VCaP (cell line): Measurements from ENCODE around the gene POT1.

ENCODE experiments used
- H3K27ac ChIP-seq: fragments of 450-650 bp; 2 replicates; pipeline ENCODE4 v1.5.1; 2017
- TF ChIP-seq, protein P1 (sequence below): fragments of 450-650 bp; conservative IDR thresholded peaks from 2 replicates; pipeline ENCODE4 v1.5.1; 2017; ENCODE audit warnings: mild to moderate bottlenecking, moderate library complexity

The POT1 gene

DNA sequence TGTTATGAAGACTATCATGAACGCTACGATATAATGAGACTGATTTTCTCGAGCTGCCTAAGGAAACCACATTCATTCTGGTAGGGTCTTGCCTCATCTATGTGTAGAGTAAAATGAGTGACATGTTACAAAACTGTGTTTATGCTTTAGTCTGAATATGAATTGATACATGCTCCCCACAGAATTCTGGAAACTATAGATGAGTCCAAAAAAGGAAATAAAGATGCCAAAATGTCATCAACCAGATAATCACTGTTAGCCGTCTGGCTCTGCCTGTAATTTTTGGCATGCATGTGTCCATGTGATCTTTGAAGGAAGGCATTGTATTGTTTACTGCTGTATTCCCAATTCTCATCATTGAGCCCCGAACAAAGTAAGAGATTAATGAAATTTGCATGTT is 121.4 kb downstream of the POT1 start:
- no peak overlapping the region for H3K27ac ChIP-seq
- TF ChIP-seq, protein P1, sequence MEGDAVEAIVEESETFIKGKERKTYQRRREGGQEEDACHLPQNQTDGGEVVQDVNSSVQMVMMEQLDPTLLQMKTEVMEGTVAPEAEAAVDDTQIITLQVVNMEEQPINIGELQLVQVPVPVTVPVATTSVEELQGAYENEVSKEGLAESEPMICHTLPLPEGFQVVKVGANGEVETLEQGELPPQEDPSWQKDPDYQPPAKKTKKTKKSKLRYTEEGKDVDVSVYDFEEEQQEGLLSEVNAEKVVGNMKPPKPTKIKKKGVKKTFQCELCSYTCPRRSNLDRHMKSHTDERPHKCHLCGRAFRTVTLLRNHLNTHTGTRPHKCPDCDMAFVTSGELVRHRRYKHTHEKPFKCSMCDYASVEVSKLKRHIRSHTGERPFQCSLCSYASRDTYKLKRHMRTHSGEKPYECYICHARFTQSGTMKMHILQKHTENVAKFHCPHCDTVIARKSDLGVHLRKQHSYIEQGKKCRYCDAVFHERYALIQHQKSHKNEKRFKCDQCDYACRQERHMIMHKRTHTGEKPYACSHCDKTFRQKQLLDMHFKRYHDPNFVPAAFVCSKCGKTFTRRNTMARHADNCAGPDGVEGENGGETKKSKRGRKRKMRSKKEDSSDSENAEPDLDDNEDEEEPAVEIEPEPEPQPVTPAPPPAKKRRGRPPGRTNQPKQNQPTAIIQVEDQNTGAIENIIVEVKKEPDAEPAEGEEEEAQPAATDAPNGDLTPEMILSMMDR: no peak

DNA sequence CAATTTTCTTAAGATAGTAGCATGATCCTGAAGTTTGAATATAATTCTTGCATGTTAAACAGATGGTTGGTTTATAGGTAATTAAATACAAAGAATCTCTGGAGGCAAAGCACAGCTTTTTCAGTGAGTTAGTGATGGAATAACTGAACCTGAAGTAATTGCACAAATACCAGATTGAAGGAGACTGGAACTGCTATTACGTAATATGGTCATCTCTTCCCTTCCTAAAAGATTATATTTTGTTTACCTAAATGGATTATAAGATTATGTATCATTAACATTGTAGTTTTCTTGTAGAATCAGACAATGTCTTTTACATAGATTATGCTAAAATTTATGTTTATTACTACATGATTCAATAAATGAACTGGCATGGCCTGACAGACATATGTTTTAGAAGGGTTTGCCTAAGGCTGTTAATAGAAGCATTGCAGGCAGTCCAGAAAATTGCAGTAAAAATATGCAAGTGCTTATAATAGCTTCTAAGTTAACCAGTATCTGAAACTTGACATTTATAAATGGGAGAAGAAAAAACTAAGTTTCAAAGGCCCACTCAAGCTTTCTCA is 128.2 kb downstream of the POT1 start:
- TF ChIP-seq, protein P1: no peak
- no peak overlapping the region for H3K27ac ChIP-seq

DNA sequence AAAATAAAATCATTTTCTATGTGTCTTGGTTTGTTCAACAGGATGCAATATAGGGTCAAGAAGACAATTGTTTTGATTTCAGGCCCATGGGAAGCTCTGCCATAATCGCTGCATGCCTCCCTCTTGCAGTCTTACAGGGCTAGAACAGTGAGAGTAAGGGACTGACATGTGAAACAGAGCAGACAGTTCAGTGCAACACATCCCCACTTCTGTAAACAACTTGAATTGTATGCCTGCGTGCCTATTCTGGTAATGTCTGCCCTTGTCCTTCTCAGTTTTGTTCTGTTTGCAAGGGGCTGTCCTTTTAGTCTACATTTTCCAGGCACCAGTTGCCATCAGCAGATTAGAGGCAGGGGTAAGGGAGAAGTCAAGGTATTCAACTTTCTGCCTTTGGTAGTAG is 129.2 kb downstream of the POT1 start:
- H3K27ac ChIP-seq: no peak overlapping the region
- TF ChIP-seq, protein P1: no peak

DNA sequence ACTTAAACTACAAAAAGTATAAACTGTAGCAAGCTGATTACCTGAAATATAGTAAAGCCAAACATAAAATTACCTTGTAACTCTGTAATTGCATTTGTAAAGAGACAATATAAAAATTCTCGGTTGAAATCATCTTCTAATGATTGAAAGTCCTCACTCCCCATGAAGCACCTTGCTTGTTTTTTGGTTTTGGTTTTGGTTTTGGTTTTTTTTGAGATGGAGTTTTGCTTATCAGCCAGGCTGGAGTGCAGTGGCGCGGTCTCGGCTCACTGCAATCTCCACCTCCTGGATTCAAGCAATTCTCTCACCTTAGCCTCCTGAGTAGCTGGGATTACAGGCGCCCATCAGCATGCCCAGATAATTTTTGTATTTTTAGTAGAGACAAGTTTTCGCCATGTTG is 130.2 kb downstream of the POT1 start:
- TF ChIP-seq, protein P1: no peak
- H3K27ac ChIP-seq: no peak overlapping the region

DNA sequence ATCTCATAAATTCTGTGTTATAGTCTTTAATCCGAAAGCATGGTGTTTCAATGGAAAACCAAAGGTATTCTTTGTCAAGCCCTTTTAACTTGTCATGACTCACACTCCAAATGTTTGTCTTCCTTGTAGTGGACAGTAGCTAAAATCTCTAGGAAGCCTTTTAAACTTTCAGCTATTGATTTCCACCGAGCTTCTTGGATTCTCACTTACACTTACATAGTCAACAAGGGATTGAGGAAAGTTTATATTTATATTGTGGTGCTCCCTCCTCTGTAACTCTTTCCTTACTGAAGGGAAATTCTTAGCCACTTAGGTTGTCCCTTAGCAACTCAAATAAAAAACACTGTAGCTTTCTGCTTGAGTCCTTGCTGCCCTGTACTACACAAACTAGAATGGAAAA is 132.9 kb downstream of the POT1 start:
- TF ChIP-seq, protein P1: no peak
- H3K27ac ChIP-seq: no peak overlapping the region

DNA sequence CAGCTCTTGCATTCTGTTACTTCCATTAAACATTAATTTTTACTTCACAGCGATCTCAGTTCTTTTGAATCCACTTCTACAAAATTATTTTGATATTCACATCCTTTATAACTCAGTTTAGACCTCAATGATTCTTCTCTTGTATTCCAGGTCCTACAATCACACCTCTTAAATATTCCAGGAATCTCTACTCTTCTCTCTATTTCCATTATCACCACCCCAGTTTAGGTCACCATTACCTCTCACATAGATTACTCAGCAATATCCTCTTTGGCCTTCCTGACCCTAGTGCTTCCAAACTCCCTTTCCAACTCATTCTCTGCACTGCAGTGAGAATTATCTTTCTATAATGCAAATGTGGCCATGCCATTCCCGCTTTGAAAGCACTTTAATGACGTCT is 136.9 kb downstream of the POT1 start:
- TF ChIP-seq, protein P1: no peak
- no peak overlapping the region for H3K27ac ChIP-seq

DNA sequence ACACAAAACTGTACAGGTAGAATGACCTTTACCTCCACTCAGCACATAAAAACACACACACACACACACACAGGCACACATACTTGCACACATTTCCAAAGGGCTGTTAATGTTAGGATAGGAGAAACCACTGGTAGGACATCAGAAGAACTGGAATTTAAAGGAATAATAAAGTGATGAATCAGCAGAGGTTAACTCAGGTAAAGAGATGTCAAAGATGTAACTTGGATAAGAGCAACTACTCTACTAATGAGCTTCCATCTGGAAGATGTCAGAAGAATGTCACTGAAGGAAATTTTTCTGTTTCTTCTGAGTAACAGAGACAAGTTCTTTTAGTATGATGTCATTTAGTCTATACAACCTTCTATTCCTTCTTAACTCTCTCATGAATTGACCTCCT is 137.6 kb downstream of the POT1 start:
- TF ChIP-seq, protein P1: no peak
- H3K27ac ChIP-seq: no peak overlapping the region
